Measurements from ENCODE around the gene MTCH1.

Gene MTCH1

GRCh38 chr6:36989264-36989663 is 3.3 kb upstream of the MTCH1 start:
- DNase-seq: no peak

DNA sequence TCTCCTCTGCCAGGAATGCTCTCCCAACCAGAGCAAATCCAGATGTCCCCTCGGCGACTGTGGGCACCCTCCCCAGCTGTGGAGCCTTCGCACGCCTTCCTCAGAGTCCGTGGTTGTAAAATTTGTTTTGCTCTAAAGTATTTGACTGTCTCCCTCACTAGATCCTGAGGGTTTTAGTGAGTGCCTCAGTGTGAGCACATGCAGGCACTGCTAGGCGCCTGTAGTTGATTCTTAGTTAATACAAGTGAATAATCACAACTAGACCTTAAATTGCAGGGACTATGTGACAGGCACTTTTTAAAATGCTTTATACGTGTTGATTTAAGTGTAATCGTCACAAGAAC is 680 bp upstream of the MTCH1 start:
- DNase-seq: no peak

GRCh38 chr6:36985417-36985807 is 584 bp downstream of the MTCH1 start:
- DNase-seq: no peak

GRCh38 chr6:36984581-36985416 is 1.2 kb downstream of the MTCH1 start:
- no peak for DNase-seq

- DNase-seq: no peak
Measured at GRCh38 chr6:36983538-36983937, 2.5 kb downstream of the MTCH1 start.

GRCh38 chr6:36980876-36981619 is 4.9 kb downstream of the MTCH1 start:
- no peak for DNase-seq

- DNase-seq: no peak
Measured at GRCh38 chr6:36980129-36980528, 5.9 kb downstream of the MTCH1 start.

GRCh38 chr6:36979347-36979742 is 6.7 kb downstream of the MTCH1 start:
- DNase-seq: no peak

- no peak for DNase-seq
Measured at GRCh38 chr6:36978421-36979346, 7.3 kb downstream of the MTCH1 start.

- DNase-seq: peak; percentile 70
Measured at GRCh38 chr6:36977470-36977941, 8.5 kb downstream of the MTCH1 start.

GRCh38 chr6:36976931-36977330 is 9.1 kb downstream of the MTCH1 start:
- DNase-seq: no peak

DNA sequence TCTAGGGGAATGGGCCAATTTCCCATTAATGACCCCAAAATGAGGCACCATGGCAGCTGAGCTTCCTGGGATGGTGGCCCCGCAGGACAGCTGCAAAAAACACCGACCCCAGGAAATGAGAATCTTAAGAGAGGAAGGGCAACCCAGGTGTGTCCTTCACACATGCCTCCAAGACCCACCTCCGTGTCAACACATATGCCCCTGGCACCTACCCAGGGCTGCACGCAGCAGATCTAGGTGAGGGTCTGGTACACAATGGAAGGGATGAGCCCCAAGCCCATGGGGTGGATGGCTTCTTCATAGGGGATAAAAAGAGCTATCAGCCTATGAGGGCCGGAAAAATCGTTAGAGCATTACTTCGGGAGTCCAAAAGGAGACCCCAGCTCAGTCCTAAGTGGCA is 9.5 kb downstream of the MTCH1 start:
- no peak for DNase-seq

DNA sequence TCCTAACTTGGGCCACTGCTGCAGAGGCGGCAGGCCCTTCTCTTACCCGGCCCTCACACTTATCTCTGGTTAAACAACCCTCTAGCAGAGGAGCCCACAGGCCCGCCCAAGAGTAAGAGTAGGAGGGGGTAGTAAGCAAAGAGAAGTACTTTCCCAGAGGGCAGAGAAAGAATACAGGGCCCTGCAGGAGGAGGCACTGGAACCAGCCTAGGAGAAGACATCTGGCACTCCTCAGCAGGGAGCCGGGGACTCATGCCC is 10.1 kb downstream of the MTCH1 start:
- no peak for DNase-seq

GRCh38 chr6:36975231-36976006 is 10.6 kb downstream of the MTCH1 start:
- no peak for DNase-seq

DNA sequence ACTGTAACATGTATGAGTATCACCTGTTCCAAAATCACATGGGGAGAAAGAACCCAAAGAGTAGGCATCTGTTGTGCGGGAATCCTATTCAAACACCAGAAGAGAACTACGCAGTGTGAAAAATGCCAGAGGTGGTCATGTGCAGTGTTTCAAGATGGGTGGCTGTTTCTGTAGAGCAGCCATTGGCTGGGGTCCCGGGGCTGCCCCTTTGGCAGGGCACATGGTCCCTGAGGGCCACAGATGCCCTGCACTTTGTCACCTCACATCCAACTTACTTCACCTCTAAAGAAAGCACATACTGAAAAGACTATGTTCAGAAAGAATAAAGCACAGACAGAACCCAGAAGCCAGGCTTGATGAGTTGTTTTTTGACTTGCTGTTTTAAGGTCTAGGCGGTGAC is 12.3 kb downstream of the MTCH1 start:
- DNase-seq: no peak

DNA sequence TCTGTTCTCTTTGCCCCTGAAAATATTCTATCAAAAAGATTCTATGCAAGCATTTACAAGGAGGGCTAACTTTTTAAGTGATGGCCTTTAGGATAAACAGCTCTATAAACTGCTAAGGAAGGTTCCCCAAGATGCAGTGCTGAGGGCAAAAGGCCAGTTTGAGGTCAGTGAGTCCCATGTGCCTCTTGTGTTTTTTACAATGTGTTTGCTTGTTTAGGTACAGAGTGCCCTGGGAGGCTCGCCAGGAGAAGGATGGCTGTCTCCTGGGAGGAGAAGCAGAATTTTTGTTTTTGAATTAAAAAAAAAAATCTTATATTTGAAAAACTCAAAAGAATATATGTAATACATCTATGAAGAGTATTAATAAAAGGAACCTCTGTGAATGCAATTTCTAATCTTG is 12.8 kb downstream of the MTCH1 start:
- no peak for DNase-seq

DNA sequence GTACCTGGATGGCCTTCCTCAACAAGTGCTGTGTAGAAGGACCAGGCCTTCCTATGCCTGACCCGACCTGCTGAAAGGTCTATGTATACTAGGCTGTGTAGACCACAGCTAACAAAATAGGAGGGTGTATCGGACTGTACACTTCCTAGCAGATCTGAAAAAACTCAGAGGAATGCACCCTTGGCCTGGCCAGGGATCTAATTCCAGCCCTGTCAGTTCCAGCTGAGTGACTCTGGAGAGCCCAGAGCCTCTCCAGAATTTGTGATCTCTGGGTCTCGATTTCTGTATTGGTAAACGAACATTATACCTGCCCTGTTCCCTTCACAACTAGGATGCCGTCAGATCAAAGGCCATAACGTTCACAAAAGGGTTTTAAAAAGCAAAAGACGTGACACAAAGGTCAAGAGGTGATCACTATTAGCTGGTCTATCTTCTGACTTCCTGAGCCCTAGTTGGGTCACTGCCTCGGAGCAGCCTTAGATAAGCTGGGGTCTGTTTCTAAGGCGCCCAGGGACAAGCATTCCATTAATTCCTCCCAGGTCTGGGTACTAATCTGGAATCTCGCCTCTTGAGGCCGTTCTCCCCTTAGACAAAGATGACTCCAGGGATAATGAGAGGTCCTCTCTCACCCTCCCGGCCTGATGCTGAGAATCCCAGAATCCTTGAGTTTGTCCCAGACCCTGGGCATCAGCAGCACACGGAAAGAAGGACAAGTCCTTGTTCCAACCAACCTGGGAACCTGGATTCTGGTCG is 13.9 kb downstream of the MTCH1 start:
- no peak for DNase-seq

- DNase-seq: no peak
Measured at GRCh38 chr6:36970892-36971842, 14.8 kb downstream of the MTCH1 start.

DNA sequence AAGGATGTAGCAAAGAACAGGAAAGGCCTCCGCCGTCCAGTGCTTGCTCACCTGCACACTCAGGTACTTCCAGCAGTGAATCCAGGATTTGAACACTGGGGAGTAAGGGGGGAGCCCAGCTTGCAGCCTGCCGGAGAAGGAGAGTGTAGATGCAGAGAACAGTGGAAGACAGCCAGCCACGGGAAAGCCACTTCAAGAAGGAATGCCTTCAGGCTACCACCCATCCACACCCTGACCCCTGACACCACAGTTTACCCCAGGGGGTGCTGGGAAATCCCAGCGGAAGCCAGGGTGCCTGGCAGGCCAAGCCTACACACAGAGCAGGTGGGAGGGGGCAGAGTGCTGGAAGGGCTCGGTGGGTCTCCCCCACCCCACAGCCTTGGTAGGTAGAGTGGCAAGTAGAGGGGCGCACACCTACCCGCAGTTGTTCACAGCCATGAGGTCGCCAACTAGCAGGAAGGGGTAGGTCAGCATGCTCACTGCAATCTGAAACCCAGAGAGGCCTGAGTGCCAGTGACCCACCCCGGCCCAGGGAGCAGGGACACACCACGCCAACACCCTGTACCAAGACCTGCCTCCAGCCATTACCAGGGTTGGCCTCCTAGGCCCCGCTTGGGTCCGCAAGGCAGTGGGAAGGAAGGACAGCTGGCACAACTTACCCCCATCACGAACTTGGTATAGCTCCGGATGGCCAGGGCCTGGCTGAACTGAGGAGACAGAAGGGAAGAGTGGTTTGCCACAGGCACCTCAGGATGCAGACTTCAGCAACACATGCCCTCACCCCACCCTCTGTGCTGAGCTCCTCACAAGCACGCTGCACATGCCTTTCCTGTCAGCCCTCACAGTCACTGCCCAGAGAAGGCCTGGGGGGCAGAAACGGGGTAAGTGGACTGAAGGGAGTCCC is 15.8 kb downstream of the MTCH1 start:
- DNase-seq: no peak

- no peak for DNase-seq
Measured at GRCh38 chr6:36969240-36969691, 16.7 kb downstream of the MTCH1 start.

All from 8988T (cell line).